Ecto neural progenitor cell (in vitro differentiated cells): Measurements from ENCODE around the gene C19orf81.
"Not testable (repeated sequence)": the region's sequence is repeated elsewhere in the genome, so short reads cannot be mapped to it uniquely, and the experiment has no call there.

ENCODE experiments used
- DNase-seq: peaks from one replicate; pipeline ENCODE4 v3.0.0-alpha.2; 2018; ENCODE audit warnings: low spot score

Gene C19orf81

GRCh38 chr19:50649433-50650391 lies at the start of gene C19orf81:
Gene C19orf81 (plus strand): TSS chr19:50649445. CDS start chr19:50649445, 0 bp downstream.
- DNase-seq, result peak; percentile 82

DNA sequence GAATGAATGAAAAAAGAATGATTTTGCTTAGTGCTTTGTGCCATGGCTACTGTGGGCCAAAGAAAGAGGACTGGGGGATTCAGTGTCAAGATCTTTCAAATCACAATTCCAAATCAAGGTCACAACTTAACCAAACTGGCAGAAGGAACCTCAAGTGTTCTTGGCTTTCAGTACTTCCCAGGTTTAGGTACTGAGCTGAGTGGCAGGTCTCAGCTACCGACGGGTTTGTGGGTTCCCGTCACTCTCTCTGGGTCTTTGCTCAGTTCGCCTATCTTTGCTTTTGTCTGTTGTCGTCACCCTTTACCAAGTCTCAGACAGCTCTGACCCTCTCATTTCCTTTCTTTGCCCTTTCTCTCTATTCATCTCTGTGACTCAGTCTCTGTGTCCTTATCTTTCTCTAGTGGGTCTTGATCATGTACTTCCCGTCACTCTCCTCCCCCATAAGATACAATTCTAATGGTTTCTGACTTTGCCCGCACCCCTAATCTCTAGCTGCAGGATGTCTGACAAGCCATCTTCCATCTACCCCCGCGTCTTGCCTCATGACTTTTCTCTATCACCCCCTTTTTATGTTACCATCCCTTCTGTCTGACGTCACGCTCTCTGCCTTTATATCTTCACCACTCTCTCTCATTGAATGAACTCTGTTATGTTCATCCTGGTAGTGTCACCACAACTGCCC lies 47.7 kb upstream of the C19orf81 start:
- DNase-seq, result no peak

GRCh38 chr19:50602089-50602422 lies 47.2 kb upstream of the C19orf81 start:
- DNase-seq, result no peak

DNA sequence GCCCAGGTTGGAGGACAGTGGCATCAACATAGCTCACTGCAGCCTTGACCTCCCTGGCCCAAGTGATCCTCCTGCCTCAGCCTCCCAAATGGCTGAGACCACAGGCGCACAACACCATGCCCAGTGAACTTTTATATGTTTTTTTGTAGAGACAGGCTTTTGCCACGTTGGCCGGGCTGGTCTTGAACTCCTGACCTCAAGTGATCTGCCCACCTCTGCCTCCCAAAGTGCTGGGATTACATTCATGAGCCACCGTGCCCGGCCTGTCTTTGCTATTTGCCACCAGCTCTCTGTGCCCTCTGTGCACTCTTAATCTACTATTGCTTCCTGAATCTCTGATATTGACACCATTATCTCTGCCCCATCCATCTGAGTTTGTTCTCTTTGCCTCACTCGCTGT lies 46.7 kb upstream of the C19orf81 start:
- DNase-seq, result no peak

GRCh38 chr19:50602935-50603334 lies 46.3 kb upstream of the C19orf81 start:
- DNase-seq, result no peak

DNA sequence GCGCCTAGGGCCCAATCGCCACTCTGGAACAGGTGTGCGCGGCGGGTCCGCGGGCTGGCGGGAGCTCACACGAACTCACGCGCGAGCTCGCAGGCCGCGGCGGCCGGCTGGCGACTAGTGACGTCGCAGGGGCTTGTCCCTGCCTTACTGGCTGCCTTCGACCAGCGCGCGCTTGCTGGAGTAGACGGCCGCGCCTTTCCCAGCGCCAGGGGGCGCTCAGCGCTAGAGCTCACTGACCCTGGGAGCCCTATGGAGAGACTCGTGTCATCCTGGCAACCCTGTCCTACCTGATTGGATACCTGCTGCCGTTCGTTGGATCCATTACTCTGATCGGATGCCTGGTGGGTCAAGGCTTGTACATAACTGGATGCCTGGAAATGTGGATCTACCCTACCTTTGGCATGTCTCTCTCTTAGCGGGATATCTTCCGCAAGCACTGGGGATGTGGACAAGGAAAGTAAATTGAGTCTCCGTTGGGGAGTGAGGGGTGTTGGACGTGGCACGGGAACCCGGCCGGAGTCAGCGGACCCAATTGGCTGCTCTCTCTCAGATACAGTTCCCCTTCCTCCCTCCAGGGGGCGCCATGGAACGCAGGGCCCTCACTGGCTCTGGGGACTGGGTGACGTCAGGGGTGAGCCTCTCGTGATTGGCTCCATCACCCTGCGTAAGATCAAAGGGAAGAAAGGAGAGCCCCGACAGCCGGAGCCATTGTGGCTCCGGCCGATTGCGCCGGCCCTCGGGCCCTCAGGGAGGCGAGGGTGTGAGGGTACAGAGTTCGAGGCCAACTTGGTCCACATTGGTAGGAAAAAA lies 44.8 kb upstream of the C19orf81 start:
- DNase-seq, result not testable (repeated sequence)

DNA sequence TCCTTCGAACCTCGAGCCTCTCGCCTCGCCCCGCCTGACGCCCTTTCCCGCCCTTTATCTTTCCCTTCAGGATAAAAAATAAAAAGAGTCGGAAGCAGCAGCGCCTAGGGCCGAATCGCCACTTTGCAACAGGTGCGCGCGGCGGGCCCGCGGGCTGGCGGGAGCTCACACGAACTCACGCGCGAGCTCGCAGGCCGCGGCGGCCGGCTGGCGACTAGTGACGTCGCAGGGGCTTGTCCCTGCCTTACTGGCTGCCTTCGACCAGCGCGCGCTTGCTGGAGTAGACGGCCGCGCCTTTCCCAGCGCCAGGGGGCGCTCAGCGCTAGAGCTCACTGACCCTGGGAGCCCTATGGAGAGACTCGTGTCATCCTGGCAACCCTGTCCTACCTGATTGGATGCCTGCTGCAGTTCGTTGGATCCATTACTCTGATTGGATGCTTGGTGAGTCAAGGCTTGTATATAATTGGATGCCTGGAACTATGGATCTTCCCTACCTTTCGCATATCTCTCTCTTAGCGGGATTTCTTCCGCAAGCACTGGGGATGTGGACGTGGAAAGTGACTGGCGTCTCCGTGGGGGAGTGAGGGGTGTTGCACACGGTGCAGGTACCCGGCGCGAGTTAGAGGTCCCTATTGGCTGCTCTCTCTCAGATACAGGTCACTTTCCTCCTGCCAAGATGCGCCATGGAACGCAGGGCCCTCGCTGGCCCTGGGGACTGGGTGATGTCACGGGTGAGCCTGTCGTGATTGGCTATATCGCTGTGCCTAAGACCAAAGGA lies 43.0 kb upstream of the C19orf81 start:
- DNase-seq, result not testable (repeated sequence)

DNA sequence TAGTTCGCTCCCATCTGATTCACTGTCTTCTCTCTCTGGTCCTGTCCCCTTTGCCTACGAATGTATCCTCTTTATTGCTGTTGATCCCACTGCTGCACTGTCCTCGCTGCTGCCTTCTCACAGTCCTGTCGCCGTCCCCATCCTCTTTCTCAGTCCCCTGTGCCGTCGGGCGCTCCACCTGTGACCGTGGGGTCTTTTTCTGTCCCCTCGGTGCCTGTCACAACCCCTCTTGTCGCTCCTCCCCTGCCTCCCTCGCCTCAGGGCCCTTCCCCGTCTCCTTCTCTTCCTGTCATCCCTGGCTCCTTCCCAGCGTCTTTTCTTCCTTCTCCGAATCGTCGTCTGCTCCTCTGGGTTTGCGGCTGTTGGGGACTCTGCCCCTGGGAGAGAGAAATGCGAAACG lies 41.9 kb upstream of the C19orf81 start:
- no peak for DNase-seq

DNA sequence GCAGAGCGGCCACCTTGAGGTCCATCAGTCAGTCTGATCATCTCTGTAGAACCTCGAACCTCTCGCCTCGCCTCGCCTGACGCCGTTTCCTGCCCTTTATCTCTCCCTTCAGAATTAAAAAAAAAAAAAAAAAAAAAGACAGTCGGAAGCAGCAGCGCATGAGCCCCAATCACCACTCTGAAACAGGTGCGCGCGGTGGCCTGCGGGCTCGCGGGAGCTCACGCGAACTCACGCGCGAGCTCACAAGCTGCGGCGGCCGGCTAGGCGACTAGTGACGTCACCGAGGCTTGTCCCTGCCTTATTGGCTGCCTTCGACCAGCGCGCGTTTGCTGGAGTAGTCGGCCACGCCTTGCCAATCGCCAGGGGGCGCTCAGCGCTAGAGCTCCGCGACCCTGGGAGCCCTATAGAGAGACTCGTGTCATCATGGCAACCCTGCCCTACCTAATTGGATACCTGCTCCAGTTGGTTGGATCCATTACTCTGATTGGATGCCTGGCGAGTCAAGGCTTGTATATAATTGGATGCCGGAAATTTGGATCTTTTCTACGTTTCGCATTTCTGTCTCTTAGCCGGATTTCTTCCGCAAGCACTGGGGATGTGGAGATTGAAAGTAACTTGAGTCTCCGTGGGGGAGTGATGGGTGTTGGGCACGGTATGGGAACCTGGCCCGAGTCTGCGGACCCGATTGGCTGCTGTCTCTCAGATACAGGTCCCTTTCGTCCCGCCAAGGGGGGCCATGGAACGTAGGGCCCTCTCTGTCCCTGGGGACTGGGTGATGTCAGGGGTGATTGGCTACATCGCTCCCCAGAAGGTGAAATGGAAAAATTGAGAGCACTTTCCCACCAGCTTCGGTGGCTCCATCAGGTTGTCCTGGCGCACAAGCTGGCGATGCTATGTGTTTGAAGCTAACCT lies 41.1 kb upstream of the C19orf81 start:
- DNase-seq, result peak; percentile 98

DNA sequence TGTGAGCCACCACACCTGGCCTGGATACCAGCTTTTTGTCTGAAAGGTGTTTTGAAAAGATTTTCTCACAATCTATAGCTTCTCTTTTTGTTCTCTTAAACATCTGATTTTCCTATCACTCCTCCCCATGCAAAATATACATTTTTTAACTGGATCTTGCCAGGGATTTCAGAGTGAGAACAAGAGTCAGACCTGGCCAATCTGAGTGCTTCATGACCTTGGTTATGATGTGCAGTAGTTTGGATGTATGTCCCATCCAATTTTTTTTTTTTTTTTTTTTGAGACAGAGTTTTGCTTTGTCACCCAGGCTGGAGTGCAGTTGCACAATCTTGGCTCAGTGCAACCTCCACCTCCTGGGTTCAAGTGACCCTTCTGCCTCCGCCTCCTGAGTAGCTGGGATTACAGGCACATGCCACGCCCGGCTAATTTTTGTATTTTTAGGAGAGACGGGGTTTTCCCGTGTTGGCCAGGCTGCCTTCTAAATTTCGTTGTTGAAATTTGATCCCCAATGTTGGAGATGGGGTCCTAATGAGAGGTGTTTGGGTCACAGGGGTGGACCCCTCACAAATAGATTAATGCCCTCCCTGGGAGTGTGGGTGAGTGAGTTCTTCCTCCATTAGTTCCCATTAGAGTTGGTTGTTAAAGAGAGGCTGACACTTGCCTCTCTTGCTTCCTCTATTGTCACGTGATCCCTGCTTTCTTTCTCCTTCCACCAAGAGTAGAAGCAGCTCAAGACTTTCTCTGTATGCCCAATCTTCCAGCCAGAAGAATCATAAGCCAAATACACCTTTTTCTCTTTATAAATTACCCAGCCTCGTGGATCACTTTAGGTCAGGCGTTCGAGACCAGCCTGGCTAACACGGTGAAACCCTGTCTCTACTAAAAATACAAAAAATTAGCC lies 36.5 kb upstream of the C19orf81 start:
- not testable (repeated sequence) for DNase-seq

DNA sequence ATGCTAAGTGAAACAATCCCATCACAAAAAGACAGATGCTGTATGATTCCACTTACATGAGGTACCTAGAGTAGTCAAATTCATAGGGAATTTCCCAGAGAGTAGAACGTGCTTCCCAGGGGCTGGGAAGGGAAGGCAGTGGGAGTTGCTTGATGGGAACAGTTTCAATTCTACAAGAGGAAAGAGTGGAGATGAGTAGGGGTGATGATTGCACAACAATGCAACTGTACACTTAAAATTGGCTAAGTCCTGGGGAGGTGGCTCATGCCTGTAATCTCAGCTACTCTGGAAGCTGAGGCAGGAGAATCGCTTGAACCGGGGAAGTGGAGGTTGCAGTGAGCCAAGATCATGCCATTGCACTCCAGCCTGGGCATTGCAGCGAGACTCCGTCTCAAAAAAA lies 30.9 kb upstream of the C19orf81 start:
- DNase-seq, result not testable (repeated sequence)

DNA sequence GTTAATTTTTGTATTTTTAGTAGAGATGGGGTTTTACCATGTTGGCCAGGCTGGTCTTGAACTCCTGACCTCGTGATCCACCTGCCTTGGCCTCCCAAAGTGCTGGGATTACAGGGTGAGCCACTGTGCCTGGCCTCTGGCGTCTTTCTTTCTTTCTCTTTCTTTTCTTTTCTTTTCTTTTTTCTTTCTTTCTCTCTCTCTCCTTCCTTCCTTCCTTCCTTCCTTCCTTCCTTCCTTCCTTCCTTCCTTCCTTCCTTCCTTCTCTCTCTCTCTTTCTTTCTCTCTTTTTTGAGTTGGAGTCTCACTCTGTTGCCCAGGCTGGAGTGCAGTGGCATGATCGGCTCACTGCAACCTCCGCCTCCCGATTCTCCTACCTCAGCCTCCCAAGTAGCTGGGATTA lies 30.1 kb upstream of the C19orf81 start:
- not testable (repeated sequence) for DNase-seq

GRCh38 chr19:50620394-50620906 lies 28.8 kb upstream of the C19orf81 start:
- DNase-seq, result not testable (repeated sequence)

- no peak for DNase-seq
Measured at GRCh38 chr19:50624949-50625600, 24.2 kb upstream of the C19orf81 start.

- DNase-seq, result no peak
Measured at GRCh38 chr19:50626011-50626410, 23.2 kb upstream of the C19orf81 start.

GRCh38 chr19:50626795-50627194 lies 22.4 kb upstream of the C19orf81 start:
- DNase-seq, result no peak

- no peak for DNase-seq
Measured at GRCh38 chr19:50628146-50628545, 21.1 kb upstream of the C19orf81 start.

GRCh38 chr19:50628551-50628950 lies 20.7 kb upstream of the C19orf81 start:
- DNase-seq, result no peak

GRCh38 chr19:50629194-50629593 lies 20.1 kb upstream of the C19orf81 start:
- DNase-seq, result no peak
